GM18873 (cell line): ENCODE data around the gene ACTR2.
"Not testable (repeated sequence)": the region's sequence is repeated elsewhere in the genome, so short reads cannot be mapped to it uniquely, and the experiment has no call there.

Experiments used
- ATAC-seq: cut with Tn5 transposase; IDR thresholded peaks from one replicate; pipeline ENCODE4 v1.9.1; 2021; ENCODE audit warnings: mild to moderate bottlenecking, moderate library complexity, moderate number of reproducible peaks; ENCODE audit not compliant: unreplicated experiment, low FRiP score

Gene ACTR2

GRCh38 chr2:65305934-65306333 lies 78.3 kb downstream of the ACTR2 start:
- ATAC-seq = no peak

DNA sequence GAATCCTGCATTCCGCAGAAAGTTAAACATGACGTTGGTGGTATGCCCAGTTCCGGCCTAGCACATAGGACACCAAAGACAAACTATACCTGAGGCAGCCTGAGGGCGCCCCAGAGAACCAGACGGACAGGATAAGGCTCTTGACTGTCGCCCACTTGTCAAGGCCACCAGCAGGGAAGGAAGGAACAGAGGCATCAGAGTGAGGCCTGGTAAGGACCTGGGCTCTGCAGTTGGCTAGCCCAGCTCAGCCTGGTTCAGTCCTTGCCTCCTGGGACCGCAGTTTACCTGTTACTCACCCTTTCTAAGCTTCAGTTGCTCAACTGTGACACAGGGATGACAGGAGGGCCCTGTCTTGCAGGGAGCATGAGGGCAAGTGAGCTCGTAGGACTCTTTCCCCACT lies 82.1 kb downstream of the ACTR2 start:
- ATAC-seq = no peak

- ATAC-seq = no peak
Observed at GRCh38 chr2:65311049-65311448, 83.4 kb downstream of the ACTR2 start.

GRCh38 chr2:65311596-65311995 lies 84.0 kb downstream of the ACTR2 start:
- ATAC-seq = no peak

DNA sequence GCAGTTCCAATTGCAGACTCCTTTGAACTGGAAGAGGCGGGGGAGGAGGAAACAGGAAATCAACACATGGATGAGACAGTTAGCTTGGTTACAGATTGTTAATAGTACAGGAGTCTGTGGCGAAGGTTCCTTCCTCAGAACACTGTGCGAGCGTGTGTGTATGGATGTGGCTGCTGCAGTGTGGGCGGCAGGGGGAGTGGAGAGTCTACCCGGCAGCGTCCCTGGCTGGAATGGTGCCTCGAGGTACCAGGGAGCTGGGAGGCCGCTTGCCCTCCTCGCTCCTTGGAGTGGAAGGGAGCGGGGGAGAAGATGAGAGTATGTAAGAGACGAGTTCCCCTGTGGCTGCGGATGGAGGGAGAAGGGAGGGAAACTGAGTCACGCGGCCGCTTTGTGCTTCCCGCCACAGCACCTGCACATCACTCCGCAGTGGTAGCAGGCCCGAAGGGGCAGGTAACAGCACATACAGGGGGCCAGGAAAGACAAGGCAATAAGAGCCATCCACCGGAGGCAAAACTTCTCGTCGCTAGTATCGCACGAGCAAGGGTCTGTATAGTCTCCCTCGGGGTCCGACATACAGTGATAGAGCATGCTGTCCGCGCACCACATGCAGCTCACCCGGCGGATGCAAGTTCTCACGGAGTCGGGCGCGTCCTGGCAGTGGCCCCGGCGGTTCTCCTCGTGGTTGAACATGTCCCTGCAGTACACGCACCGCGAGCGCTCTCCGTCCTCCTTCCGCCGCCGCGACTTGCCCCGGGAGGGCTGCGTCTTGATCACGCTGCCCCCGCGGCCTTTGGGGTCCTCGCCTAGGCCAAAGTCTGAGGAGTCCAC lies 85.7 kb downstream of the ACTR2 start:
- ATAC-seq = no peak

GRCh38 chr2:65313954-65314256 lies 86.3 kb downstream of the ACTR2 start:
- ATAC-seq = no peak

- no peak for ATAC-seq
Observed at GRCh38 chr2:65314801-65315441, 87.3 kb downstream of the ACTR2 start.

GRCh38 chr2:65316072-65316471 lies 88.4 kb downstream of the ACTR2 start:
- no peak for ATAC-seq

- ATAC-seq = not testable (repeated sequence)
Observed at GRCh38 chr2:65317351-65317750, 89.7 kb downstream of the ACTR2 start.

DNA sequence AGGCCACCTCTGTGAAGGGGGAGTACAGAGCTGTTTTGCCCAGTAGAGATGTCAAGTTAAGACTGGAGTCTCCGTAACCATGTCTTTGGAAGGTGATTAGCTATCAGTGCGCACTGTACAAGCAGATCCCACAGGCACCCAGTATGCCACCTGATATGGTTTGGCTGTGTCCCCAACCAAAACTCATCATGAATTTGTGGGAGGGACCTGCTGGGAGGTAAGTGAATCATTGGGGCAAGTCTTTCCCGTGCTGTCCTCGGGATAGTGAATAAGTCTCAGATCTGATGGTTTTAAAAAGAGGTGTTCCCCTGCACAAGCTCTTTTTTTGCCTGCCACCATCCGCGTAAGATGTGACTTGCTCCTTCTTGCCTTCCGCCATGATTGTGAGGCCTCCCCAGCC lies 90.2 kb downstream of the ACTR2 start:
- no peak for ATAC-seq

DNA sequence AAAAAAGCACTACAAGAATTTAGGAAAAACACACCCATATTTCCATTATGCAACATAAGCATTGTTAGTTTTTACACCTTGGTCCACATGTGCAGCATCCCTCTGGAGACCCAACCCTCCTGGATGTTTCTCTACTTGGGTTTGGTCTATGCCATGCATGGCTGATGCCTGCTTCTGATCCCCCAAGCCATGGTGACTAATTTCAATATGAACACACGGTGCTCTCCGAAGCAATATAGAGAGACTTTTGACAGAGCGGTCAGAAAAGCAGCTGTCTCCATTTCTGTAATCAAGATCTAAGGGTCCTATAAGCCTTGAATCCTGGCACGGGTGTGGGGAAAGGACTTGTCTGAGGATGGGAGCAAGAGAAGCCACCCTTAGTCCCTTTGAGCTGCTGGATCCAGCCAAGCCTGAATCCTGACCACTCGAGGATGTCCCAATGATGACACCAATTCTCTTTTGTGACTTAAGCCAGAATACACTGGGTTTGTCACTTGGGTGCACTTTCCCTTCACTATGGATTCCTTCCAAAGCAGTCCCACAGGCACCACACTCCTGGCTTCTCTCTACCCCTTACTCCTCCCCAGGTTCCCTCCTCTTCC lies 91.5 kb downstream of the ACTR2 start:
- ATAC-seq = no peak

- no peak for ATAC-seq
Observed at GRCh38 chr2:65319674-65320041, 92.0 kb downstream of the ACTR2 start.

DNA sequence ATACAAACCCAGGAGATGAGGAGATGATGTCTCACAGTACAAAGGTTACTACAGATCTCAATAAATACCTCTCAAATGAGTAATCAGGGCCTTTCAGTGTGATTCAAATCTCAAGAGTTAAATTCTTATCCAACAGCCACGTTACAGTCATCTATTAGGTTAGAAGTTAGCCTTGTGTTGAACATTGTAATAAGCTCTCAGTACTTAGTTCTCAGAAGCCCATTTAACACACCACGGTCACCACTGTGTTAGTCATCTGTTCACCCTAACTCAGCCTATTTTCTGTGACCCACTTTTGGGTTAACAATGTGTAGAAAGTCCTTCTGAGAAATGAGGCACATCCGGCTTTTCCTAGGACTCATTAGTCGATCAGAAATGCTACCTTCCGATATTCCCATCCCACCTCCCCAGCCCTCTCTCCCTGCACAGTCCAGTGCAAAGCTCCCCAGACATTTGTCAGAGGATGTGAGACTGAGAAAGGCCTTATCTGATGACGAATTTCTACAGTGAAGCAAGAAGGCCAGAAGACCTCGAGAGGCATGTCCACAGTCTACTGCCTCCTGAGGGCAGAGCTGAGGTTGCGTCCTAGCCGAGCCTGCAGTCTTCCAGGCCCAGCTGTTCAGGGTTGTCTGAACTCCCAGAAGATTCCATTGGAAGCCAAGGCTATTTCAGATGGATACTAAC lies 92.6 kb downstream of the ACTR2 start:
- ATAC-seq = peak; percentile 71
